Right lobe of liver (tissue), 4 donors: ENCODE measurements around the gene DDX1.

Source experiments
- POLR2A ChIP-seq: fragments of 450-650 bp; IDR thresholded peaks from one replicate; pipeline ENCODE4 v1.6.1; 2017; ENCODE audit warnings: antibody characterized with exemption, mild to moderate bottlenecking
- TF ChIP-seq, protein P1 (sequence below), 4 donors: fragments of 200-600 bp in 3 of 4; fragments of 450-650 bp in 1 of 4; IDR thresholded peaks; one replicate each; pipeline versions ENCODE4 v1.5.1 to v1.8.0; 2016 to 2022; ENCODE audit warnings: antibody characterized with exemption in 4 of 4, mild to moderate bottlenecking in 2 of 4
- donor health status: DM: no; HTN: no; CAD: no.
- donor health status: DM: no; HTN: no; CAD: no.
- donor health status: DM: no; HTN: yes; CAD: no.

DNA sequence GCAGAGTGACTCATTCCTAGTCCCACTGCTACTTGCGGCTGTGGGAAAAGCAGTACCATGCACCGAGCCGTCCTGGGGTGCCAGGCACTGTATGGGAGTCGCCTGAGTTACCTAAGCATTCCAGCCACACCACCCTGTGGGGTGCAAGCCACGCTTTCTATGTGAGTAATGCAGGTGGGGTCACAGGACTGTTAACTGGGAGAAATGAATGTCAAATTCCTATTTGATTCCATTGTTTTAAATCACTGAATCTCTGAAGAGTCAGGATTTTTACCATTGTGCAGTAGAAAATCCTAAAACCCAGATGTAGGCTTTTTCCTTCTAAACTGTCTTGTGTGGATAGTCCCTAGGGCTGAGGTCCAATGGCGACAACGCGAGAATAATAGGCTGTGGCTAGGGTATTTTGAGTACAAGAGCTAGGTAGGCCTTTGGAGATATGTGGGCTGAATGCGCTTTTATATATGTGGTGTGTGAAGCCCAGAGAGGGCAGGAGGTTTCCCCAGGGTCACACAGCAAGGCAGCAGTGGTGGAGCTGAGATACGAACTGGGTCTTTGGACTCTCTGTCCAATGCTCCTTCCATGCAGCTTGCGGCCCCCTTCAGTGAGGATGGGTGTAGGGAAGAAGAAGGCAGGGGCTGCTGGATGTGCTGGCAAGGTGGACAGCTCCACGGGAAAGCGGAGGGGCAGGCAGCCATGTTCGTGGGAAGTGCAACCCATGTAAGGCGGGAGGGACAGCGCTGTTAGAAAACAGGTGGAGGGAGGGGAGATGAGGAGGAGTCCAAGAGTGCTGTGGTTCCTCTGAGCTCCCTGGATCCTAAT lies 83.2 kb downstream of the DDX1 start:
- TF ChIP-seq POLR2A, result no peak
- TF ChIP-seq, protein P1, sequence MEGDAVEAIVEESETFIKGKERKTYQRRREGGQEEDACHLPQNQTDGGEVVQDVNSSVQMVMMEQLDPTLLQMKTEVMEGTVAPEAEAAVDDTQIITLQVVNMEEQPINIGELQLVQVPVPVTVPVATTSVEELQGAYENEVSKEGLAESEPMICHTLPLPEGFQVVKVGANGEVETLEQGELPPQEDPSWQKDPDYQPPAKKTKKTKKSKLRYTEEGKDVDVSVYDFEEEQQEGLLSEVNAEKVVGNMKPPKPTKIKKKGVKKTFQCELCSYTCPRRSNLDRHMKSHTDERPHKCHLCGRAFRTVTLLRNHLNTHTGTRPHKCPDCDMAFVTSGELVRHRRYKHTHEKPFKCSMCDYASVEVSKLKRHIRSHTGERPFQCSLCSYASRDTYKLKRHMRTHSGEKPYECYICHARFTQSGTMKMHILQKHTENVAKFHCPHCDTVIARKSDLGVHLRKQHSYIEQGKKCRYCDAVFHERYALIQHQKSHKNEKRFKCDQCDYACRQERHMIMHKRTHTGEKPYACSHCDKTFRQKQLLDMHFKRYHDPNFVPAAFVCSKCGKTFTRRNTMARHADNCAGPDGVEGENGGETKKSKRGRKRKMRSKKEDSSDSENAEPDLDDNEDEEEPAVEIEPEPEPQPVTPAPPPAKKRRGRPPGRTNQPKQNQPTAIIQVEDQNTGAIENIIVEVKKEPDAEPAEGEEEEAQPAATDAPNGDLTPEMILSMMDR (IDR thresholded peaks at IDR 0.05), result no peak
